HCT116 (cell line): ENCODE data around the gene TLR1.

ENCODE experiments used
- CTCF ChIP-seq, 3 experiments: fragments of 200-600 bp in 1 of 3; sonication (generic) in 1 of 3; IDR thresholded peaks in 2 of 3; conservative IDR thresholded peaks in 1 of 3; 2 replicates each; pipeline ENCODE4 v1.5.1; 2012 to 2017; ENCODE audit warnings: low read depth in 2 of 3, low read length in 2 of 3, antibody characterized with exemption in 1 of 3, borderline replicate concordance in 1 of 3, control low read depth in 1 of 3, mild to moderate bottlenecking in 1 of 3, mixed read lengths in 1 of 3, mixed run types in 1 of 3, moderate library complexity in 1 of 3; ENCODE audit not compliant: insufficient read depth in 1 of 3
- EZH2 ChIP-seq: fragments of 200-600 bp; sonication (generic); IDR thresholded peaks from 2 replicates; pipeline ENCODE4 v1.6.1; 2017; ENCODE audit warnings: antibody characterized with exemption, mixed run types
- POLR2A ChIP-seq: IDR thresholded peaks from 2 replicates; pipeline ENCODE4 v1.7.0; 2011; ENCODE audit warnings: borderline replicate concordance; ENCODE audit not compliant: insufficient read depth, insufficient read length; ENCODE audit errors: extremely low read depth
- REST ChIP-seq: IDR thresholded peaks from 2 replicates; pipeline ENCODE4 v1.6.1; 2012; ENCODE audit warnings: low read depth
- YY1 ChIP-seq: IDR thresholded peaks from 2 replicates; pipeline ENCODE4 v1.6.1; 2011; ENCODE audit warnings: low read length, low read depth, moderate library complexity, mild to moderate bottlenecking; ENCODE audit not compliant: insufficient replicate concordance; ENCODE audit errors: extremely low read depth

- TF ChIP-seq POLR2A (no peak), CTCF (IDR thresholded peaks at IDR 0.05 in 2 of 3, conservative IDR thresholded peaks at IDR 0.05 in 1 of 3; ENCODE audit: borderline replicate concordance in 1 of 3, insufficient read depth in 1 of 3, low read depth in 2 of 3, low read length in 2 of 3) (no peak), YY1 (no peak), EZH2 (no peak), REST (no peak)
Measured at GRCh38 chr4:38823766-38824165, 19.2 kb upstream of the TLR1 start.
